Left lung (tissue), 10 donors: ENCODE measurements around the gene JMJD7. TPM values are rescaled to one million over a fixed set of nuclear protein-coding genes. Genes with fewer than 3 reads are reported as not detected.

Source experiments
- ATAC-seq: fragments of 200-7000 bp; cut with Tn5 transposase; one replicate; pipeline ENCODE4 v1.9.1; 2020; ENCODE audit warnings: moderate library complexity
- DNase-seq, 4 donors: peaks; one replicate each; pipeline ENCODE4 v3.0.0-alpha.2; 2013 to 2020
- H3K27ac ChIP-seq, 2 donors: fragments of 200-600 bp; sonication (generic) in 1 of 2; one replicate each; pipeline versions ENCODE4 v1.5.0 to v1.8.0; 2020 to 2021
- H3K27me3 ChIP-seq, 2 donors: fragments of 200-600 bp; sonication (generic) in 1 of 2; one replicate each; pipeline versions ENCODE4 v1.5.0 to v1.8.0; 2020 to 2021
- H3K36me3 ChIP-seq, 2 donors: fragments of 200-600 bp; sonication (generic) in 1 of 2; one replicate each; pipeline versions ENCODE4 v1.5.0 to v1.8.0; 2020 to 2021
- H3K4me1 ChIP-seq, 2 donors: fragments of 200-600 bp; one replicate each; pipeline ENCODE4 v1.8.0; 2021
- H3K4me3 ChIP-seq, 2 donors: fragments of 200-600 bp; sonication (generic) in 1 of 2; one replicate each; pipeline versions ENCODE4 v1.5.0 to v1.8.0; 2020 to 2021; ENCODE audit warnings: mild to moderate bottlenecking in 1 of 2
- H3K9me3 ChIP-seq, 2 donors: fragments of 200-600 bp; sonication (generic) in 1 of 2; one replicate each; pipeline versions ENCODE4 v1.5.0 to v1.8.0; 2020 to 2021
- intact Hi-C, 2 donors: fragments of 100-400 bp; cut with DNase I; formaldehyde crosslinking; loops; one replicate each; pipeline versions ENCODE4 v1.11.2 to v1.14.2; 2022
- polyA plus RNA-seq, 6 donors: library from polyadenylated mRNA; unstranded; fragments of 120-200 nt; gene quantifications; one replicate each; pipeline ENCODE4 v1.2.1, GENCODE V29; 2013; ENCODE audit not compliant: insufficient read length in 6 of 6
- total RNA-seq, 2 donors: library from RNA; stranded (reverse); fragmentation: NEBNext Ultra II Directional; extraction: Animal tissue kit (Norgen Biotek cat#: 25700); gene quantifications; one replicate each; pipeline ENCODE4 v1.2.1, GENCODE V29; 2021
- TF ChIP-seq, protein P1 (sequence below), 2 donors: fragments of 200-600 bp; sonication (generic) in 1 of 2; IDR thresholded peaks; one replicate each; pipeline versions ENCODE4 v1.5.0 to v1.8.0; 2021; ENCODE audit warnings: antibody characterized with exemption in 2 of 2
- donor health status: DM: no; HTN: yes; CAD: no.
- donor health status: DM: no; HTN: no; CAD: no.

JMJD7 gene
- total and polyA plus RNA-seq, 8 donors: 10.2 to 26.4 (median 14.5) TPM

DNA sequence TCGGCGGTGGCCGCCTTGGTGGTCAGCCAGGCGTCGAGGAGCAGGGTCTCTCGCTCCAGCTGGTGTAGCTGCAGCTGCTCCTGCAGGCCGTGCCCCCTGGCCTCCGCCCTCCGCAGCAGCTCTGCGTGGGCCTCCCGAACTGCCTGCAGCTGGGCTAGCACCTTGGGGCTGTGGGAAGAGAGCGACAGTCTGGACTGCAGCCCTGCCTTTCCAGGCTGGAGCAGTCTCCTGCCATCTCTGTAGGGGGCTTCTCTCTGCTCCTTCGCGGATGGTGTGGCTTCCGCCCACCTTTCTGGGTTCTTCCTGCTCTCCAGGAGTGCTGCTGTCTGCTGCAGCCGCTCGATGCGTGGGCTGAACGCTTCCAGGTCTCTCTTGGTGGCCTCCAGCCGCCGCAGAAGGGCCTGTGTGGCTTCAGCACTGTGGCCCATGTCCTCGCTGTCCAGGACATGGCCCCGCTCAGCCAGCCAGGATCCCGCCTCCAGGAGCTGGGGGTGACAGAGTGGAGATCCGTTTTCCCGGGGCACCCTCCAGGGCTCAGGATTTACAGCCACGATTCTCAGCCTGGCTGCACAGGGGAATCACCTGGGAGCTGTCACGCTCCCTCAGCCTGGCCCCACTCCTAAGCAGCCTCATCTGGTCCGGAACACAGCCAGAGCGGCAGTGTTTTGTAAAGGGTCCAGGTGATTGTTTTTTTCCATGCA lies 27.5 kb downstream of the JMJD7 start:
- intact Hi-C loops: no loop called here
- no peak overlapping the region for H3K4me3 ChIP-seq

DNA sequence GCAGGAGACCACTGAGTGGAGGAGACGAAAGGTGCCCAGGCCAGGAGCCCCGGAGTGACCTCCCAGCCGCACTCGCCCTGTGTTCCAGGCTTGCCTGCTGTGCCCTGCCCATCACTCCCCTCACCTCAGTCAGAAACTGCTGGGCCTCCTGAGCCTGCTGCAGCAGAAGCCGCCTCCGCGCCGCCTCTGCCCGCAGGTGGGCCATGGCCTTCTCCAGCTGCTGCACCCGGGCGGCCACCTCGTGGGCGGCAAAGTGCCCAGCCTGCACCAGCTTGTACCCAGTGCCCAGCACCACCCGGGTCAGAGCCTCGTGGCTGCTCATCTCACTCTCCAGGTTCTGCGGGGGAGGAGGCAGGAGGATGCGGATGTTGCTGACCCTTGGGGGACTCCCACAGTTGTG lies 28.4 kb downstream of the JMJD7 start:
- Histone ChIP-seq H3K36me3 (peaks cover 0 to 7% of the 10 kb centered on the region in 2 donors), H3K4me3 (no peak overlapping the region), H3K27me3 (no peaks in the 10 kb centered on the region), H3K27ac (no peak overlapping the region), H3K9me3 (no peaks in the 10 kb centered on the region), H3K4me1 (peaks cover 0 to 3% of the 10 kb centered on the region in 2 donors)
- TF ChIP-seq, protein P1, sequence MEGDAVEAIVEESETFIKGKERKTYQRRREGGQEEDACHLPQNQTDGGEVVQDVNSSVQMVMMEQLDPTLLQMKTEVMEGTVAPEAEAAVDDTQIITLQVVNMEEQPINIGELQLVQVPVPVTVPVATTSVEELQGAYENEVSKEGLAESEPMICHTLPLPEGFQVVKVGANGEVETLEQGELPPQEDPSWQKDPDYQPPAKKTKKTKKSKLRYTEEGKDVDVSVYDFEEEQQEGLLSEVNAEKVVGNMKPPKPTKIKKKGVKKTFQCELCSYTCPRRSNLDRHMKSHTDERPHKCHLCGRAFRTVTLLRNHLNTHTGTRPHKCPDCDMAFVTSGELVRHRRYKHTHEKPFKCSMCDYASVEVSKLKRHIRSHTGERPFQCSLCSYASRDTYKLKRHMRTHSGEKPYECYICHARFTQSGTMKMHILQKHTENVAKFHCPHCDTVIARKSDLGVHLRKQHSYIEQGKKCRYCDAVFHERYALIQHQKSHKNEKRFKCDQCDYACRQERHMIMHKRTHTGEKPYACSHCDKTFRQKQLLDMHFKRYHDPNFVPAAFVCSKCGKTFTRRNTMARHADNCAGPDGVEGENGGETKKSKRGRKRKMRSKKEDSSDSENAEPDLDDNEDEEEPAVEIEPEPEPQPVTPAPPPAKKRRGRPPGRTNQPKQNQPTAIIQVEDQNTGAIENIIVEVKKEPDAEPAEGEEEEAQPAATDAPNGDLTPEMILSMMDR (IDR thresholded peaks at IDR 0.05): no peak
- no peak for ATAC-seq
- DNase-seq: no peak
- intact Hi-C loops: no loop called here

More for the DNA sequence above, 27.5 kb downstream of the JMJD7 start:
- Histone ChIP-seq H3K27ac (no peak overlapping the region), H3K36me3 (peaks cover 0 to 7% of the 10 kb centered on the region in 2 donors), H3K27me3 (no peaks in the 10 kb centered on the region), H3K4me1 (peaks cover 0 to 3% of the 10 kb centered on the region in 2 donors), H3K9me3 (no peaks in the 10 kb centered on the region)
- ATAC-seq (no peak), DNase-seq (no peak)
- TF ChIP-seq, protein P1 (IDR thresholded peaks at IDR 0.05): no peak

DNA sequence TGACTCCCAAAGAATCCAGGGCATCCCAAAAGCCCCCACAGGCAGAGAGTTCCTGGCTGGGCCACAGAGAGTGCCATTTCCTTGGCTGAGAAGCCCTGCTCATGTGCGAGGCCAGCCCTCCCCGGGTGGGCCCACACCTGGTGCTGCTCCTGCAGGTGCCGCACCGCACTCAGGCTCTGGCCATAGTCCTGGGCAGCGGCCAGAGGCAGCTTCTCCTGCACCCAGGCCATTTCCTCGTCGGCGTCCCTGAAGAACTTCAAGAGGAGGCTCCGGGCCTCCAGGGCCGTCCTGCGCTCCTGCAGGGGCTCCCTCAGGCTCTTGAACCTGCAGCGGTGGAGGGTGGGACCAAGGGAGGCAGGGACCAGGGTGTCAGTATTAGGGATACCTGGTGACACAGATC lies 28.8 kb downstream of the JMJD7 start:
- no peak for DNase-seq
- intact Hi-C loops: no loop called here

DNA sequence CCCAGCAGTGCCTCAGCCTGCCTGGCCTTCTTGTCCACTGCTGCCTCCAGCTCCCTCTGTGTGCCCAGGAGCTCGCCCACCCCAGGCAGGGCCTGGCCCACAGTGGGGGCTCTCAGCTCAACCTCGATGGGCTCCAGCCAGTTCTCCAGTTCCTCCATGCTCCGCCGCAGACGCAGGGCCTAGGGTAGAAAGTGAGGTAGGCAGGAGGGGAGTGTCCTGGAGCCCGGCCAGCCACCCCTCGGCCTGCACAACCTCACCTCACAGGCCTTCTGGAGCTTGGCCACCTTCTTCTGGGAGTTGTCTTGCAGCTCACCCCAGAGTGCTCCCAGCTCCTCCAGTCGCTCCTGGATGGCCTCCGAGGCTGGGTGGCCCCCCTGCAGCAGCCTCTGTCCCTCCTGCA lies 29.4 kb downstream of the JMJD7 start:
- H3K9me3 ChIP-seq: no peaks in the 10 kb centered on the region
- H3K4me1 ChIP-seq: no peaks in the 10 kb centered on the region
- intact Hi-C loops: no loop called here
- H3K4me3 ChIP-seq: no peak overlapping the region
- no peak overlapping the region for H3K27ac ChIP-seq
- TF ChIP-seq, protein P1 (IDR thresholded peaks at IDR 0.05): no peak
- DNase-seq (no peak), ATAC-seq (no peak)
- peaks cover 0 to 7% of the 10 kb centered on the region in 2 donors for H3K36me3 ChIP-seq
- no peaks in the 10 kb centered on the region for H3K27me3 ChIP-seq

More for the DNA sequence above, 28.8 kb downstream of the JMJD7 start:
- TF ChIP-seq, protein P1 (IDR thresholded peaks at IDR 0.05): no peak
- H3K36me3 ChIP-seq: peaks cover 0 to 7% of the 10 kb centered on the region in 2 donors
- no peak overlapping the region for H3K27ac ChIP-seq
- H3K4me1 ChIP-seq: no peaks in the 10 kb centered on the region
- H3K4me3 ChIP-seq: no peak overlapping the region
- no peaks in the 10 kb centered on the region for H3K9me3 ChIP-seq
- no peaks in the 10 kb centered on the region for H3K27me3 ChIP-seq
- no peak for ATAC-seq

DNA sequence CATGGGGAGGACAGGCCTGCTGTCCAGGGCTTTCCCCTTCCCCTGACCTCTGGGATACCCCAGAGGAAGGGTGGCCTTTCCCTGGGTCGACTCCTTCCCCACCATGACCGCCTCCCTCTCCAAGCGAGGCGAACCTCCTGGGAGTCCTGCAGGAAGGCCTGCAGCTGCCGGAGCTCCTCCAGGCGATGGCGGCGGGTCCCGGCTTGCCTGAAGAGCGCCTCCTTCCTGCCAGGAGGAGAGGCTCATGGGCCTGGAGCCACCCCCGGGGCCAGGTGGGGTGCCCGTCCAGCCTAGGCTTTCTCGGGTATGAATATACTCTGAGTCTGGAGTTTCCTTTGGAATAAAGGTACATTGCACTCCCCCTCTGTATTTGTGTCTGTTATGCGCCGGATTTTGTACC lies 30.9 kb downstream of the JMJD7 start:
- no peak overlapping the region for H3K4me3 ChIP-seq
- H3K27me3 ChIP-seq: no peaks in the 10 kb centered on the region
- no peak for ATAC-seq
- no peaks in the 10 kb centered on the region for H3K4me1 ChIP-seq
- intact Hi-C loops: no loop called here
- peaks cover 0 to 7% of the 10 kb centered on the region in 2 donors for H3K36me3 ChIP-seq
- H3K27ac ChIP-seq: no peak overlapping the region
- no peaks in the 10 kb centered on the region for H3K9me3 ChIP-seq
- TF ChIP-seq, protein P1 (IDR thresholded peaks at IDR 0.05): no peak
- DNase-seq: no peak
